Kidney glomerular epithelial cell (primary cell): ENCODE results near the gene SANBR.

ENCODE experiments used
- DNase-seq: peaks from one replicate; lab custom pipeline; 2025; lab: John Stamatoyannopoulos, UW

SANBR gene

GRCh38 chr2:61090386-61090921, 24.8 kb downstream of the SANBR start:
- no peak for DNase-seq

GRCh38 chr2:61091485-61091884, 25.8 kb downstream of the SANBR start:
- no peak for DNase-seq

GRCh38 chr2:61096438-61096837, 30.8 kb downstream of the SANBR start:
- no peak for DNase-seq

GRCh38 chr2:61100801-61101200, 35.1 kb downstream of the SANBR start:
- DNase-seq, result no peak

- no peak for DNase-seq
These were observed 43.6 kb downstream of the SANBR start for GRCh38 chr2:61109291-61109690.

GRCh38 chr2:61111708-61112107, 46.0 kb downstream of the SANBR start:
- DNase-seq, result no peak

- no peak for DNase-seq
These were observed 48.5 kb downstream of the SANBR start for GRCh38 chr2:61114147-61114546.
